K562 (cell line): Measurements from ENCODE around the gene BTBD2. TPM values are rescaled to one million over a fixed set of nuclear protein-coding genes. Genes with fewer than 3 reads are reported as not detected.

Experiments used
- ATAC-seq: fragments of 200-7000 bp; cut with Tn5 transposase; 3 replicates; pipeline ENCODE4 v1.9.1; 2020; ENCODE audit warnings: moderate library complexity
- BruUV-seq: library from RNA; stranded (reverse); fragments of 400-500 nt; replicated peaks from 2 replicates; lab custom pipeline; 2021; lab: Mats Ljungman, UMichigan
- CTCF ChIA-PET: fragments of 300-600 bp; formaldehyde crosslinking; extraction: SDS; loops from one replicate; lab custom pipeline; 2021; ENCODE audit warnings: low intra/inter-chr PET ratio; lab: Yijun Ruan, JAX
- POLR2A ChIA-PET: fragments of 300-600, 350-650 bp; sonication (Branson Sonifier 250); formaldehyde crosslinking; extraction: SDS; loops from one replicate; lab custom pipeline; 2021; ENCODE audit warnings: antibody characterized with exemption, inconsistent platforms; lab: Yijun Ruan, JAX
- DNase-seq, 4 experiments: peaks; one replicate each; pipeline versions ENCODE4 v3.0.0 to v3.0.0-alpha.2; 2011 to 2018; ENCODE audit warnings: low spot score in 3 of 4, mixed read lengths in 3 of 4; ENCODE audit errors: extremely low read depth in 1 of 4
- FAIRE-seq: peaks from 2 replicates; lab custom pipeline; 2011; peaks lifted over from hg19 to GRCh38; lab: Jason Lieb, UNC
- H2AFZ ChIP-seq: 2 replicates; pipeline ENCODE4 v1.6.0; 2011; ENCODE audit warnings: low read depth, low read length, control low read depth, inconsistent platforms
- H3K27ac ChIP-seq: fragments of 200-600 bp; 3 replicates; pipeline ENCODE4 v1.8.0; 2011; ENCODE audit warnings: low read depth, mild to moderate bottlenecking, control low read depth, inconsistent platforms, low read length, moderate library complexity, mixed read lengths; ENCODE audit errors: extremely low read depth
- H3K27me3 ChIP-seq, 2 experiments: fragments of 300-600 bp in 1 of 2; 2 replicates in 1 of 2; 3 replicates in 1 of 2; pipeline versions ENCODE4 v1.6.0 to v1.8.0; 2011; ENCODE audit warnings: inconsistent platforms in 2 of 2, low read length in 2 of 2, mild to moderate bottlenecking in 1 of 2, mixed read lengths in 1 of 2, moderate library complexity in 1 of 2; ENCODE audit not compliant: control insufficient read depth in 2 of 2, insufficient read depth in 2 of 2
- H3K36me3 ChIP-seq: fragments of 300-600 bp; 3 replicates; pipeline ENCODE4 v1.8.0; 2011; ENCODE audit warnings: mild to moderate bottlenecking, low read length, inconsistent platforms; ENCODE audit not compliant: control insufficient read depth, insufficient read depth
- H3K4me1 ChIP-seq, 2 experiments: fragments of 200-600 bp in 1 of 2; replicated peaks in 1 of 2; 2 replicates in 1 of 2; 3 replicates in 1 of 2; pipeline versions ENCODE4 v1.5.1 to v1.8.0; 2011; ENCODE audit warnings: inconsistent platforms in 2 of 2, low read length in 2 of 2, mild to moderate bottlenecking in 1 of 2, mixed read lengths in 1 of 2, moderate library complexity in 1 of 2; ENCODE audit not compliant: control insufficient read depth in 2 of 2, insufficient read depth in 2 of 2
- H3K4me2 ChIP-seq: 2 replicates; pipeline ENCODE4 v1.6.1; 2011; ENCODE audit warnings: low read length, control low read depth, inconsistent platforms, mixed read lengths; ENCODE audit not compliant: insufficient read depth
- H3K4me3 ChIP-seq: fragments of 200-600 bp; sonication (generic), shearing (Covaris generic); 2 replicates; pipeline ENCODE4 v1.5.1; 2016; ENCODE audit warnings: control low read depth, inconsistent platforms
- H3K79me2 ChIP-seq: fragments of 200-600 bp; 3 replicates; pipeline ENCODE4 v1.8.0; 2011; ENCODE audit warnings: low read length, inconsistent platforms; ENCODE audit not compliant: control insufficient read depth, insufficient read depth
- H3K9ac ChIP-seq, 2 experiments: 2 replicates each; pipeline versions ENCODE4 v1.6.0 to v1.6.1; 2011; ENCODE audit warnings: low read depth in 2 of 2, low read length in 2 of 2, control low read depth in 1 of 2, inconsistent platforms in 1 of 2, mild to moderate bottlenecking in 1 of 2, mixed read lengths in 1 of 2; ENCODE audit not compliant: insufficient read depth in 1 of 2
- H3K9me1 ChIP-seq: one replicate; pipeline ENCODE4 v1.6.0; 2011; ENCODE audit warnings: inconsistent platforms, mild to moderate bottlenecking, low read length, moderate library complexity; ENCODE audit not compliant: control insufficient read depth, insufficient read depth
- H3K9me3 ChIP-seq: replicated peaks from 2 replicates; pipeline ENCODE4 v1.5.1; 2011; ENCODE audit warnings: low read depth, low read length, inconsistent platforms; ENCODE audit not compliant: control insufficient read depth, insufficient read depth
- H4K20me1 ChIP-seq: replicated peaks from 2 replicates; pipeline ENCODE4 v1.6.1; 2011; ENCODE audit warnings: low read length, inconsistent platforms, mixed read lengths; ENCODE audit not compliant: control insufficient read depth, insufficient read depth
- ELF1 ChIP-seq: fragments of 200-800 bp; sonication (Bioruptor generic); IDR thresholded peaks from 2 replicates; pipeline ENCODE4 v1.6.1; 2016; ENCODE audit warnings: missing genetic modification characterization, missing compliant biosample characterization
- MECOM ChIP-seq: fragments of 250-450 bp; sonication (Bioruptor Pico); IDR thresholded peaks from 2 replicates; pipeline ENCODE4 v1.8.0; 2022; ENCODE audit warnings: inconsistent platforms
- MEIS2 ChIP-seq: fragments of 450-650 bp; IDR thresholded peaks from 2 replicates; pipeline ENCODE4 v1.6.1; 2014; ENCODE audit warnings: mild to moderate bottlenecking; ENCODE audit not compliant: partially characterized antibody
- MXI1 ChIP-seq: IDR thresholded peaks from 2 replicates; pipeline ENCODE4 v1.6.1; 2011; ENCODE audit warnings: low read depth, mild to moderate bottlenecking, improper control_type of control experiment, low read length
- MYC ChIP-seq, 2 experiments: fragments of 250-450 bp in 1 of 2; sonication (Bioruptor Pico) in 1 of 2; IDR thresholded peaks; 2 replicates each; pipeline versions ENCODE4 v1.5.1 to v1.6.1; 2012 to 2021; ENCODE audit warnings: low read depth in 2 of 2, borderline replicate concordance in 1 of 2, improper control_type of control experiment in 1 of 2, low read length in 1 of 2, mild to moderate bottlenecking in 1 of 2, moderate library complexity in 1 of 2
- PCBP2 ChIP-seq: fragments of 200-400 bp; formaldehyde crosslinking; IDR thresholded peaks from 2 replicates; pipeline ENCODE4 v1.6.1; 2018; ENCODE audit warnings: low read length, low read depth, mild to moderate bottlenecking, moderate library complexity; ENCODE audit not compliant: poor library complexity, severe bottlenecking
- WGBS: fragments of 100-300 bp; shearing (Covaris generic); methylation state at CpG from one replicate; pipeline ENCODE4 v1.1.6; 2016; ENCODE audit warnings: low coverage, mixed read lengths; ENCODE audit not compliant: insufficient coverage; ENCODE audit errors: missing lambda C conversion rate; 5-methylcytosine and 5-hydroxymethylcytosine counted together
- in situ Hi-C: fragments of 300-500 bp; cut with MboI; formaldehyde crosslinking; loops from 4 replicates; pipeline ENCODE4 v1.15.0; 2018; ENCODE audit warnings: inconsistent platforms, mixed read lengths
- intact Hi-C: fragments of 100-400 bp; cut with micrococcal nuclease; formaldehyde crosslinking; loops from 2 replicates; pipeline ENCODE4 v1.14.2; 2022
- polyA plus RNA-seq, 8 experiments: library from polyadenylated mRNA; depleted of rRNA in 4 of 8; stranded (reverse) in 5 of 8; unstranded in 3 of 8; fragments of >200 nt; fragmentation: Nextera tagmentation in 2 of 8; fragmentation: Illumina TruSeq in 1 of 8; extraction: Ambion mirVana in 2 of 8; extraction: Trizol in 1 of 8; gene quantifications; 2 replicates each; pipeline versions ENCODE4 v1.2.1 to v1.2.3, GENCODE V29; 2011 to 2014; ENCODE audit warnings: inconsistent platforms in 1 of 8, missing spikeins in 1 of 8
- total RNA-seq, 7 experiments: library from RNA; depleted of rRNA in 6 of 7; stranded (reverse); fragments of >200 nt in 6 of 7; fragmentation: Illumina TruSeq in 2 of 7; extraction: Trizol in 2 of 7; gene quantifications; 2 replicates each; pipeline versions ENCODE4 v1.2.1 to v1.2.3, GENCODE V29; 2011 to 2021; ENCODE audit warnings: low replicate concordance in 1 of 7

The BTBD2 gene
- total and polyA plus RNA-seq, 9 of the 15 experiments (the other 6 are each of a cell fraction or from before 2014, with no cell fraction given): 0.10 to 15.6 (median 6.9) TPM

- H3K27ac ChIP-seq: no peak overlapping the region
- TF ChIP-seq ELF1 (tag) (no peak), MECOM (CRISPR knock-in tag) (no peak), MYC (IDR thresholded peaks at IDR 0.05; ENCODE audit: low read depth, low read length) (no peak), MYC (CRISPR knock-in tag; IDR thresholded peaks at IDR 0.05; ENCODE audit: borderline replicate concordance, low read depth) (no peak), PCBP2 (no peak), MXI1 (no peak), MEIS2 (no peak)
- H4K20me1 ChIP-seq: peaks cover 20% of the 10 kb centered on the region
- DNase-seq: no peak
- no peak for FAIRE-seq
- peaks cover 47% of the 10 kb centered on the region; the same call in 2 of the 3 replicates for H3K36me3 ChIP-seq
- no peaks in the 10 kb centered on the region for H3K27me3 ChIP-seq
- H3K9me3 ChIP-seq: no peaks in the 10 kb centered on the region
- BruUV-seq: no TSS peak
- H3K79me2 ChIP-seq: peaks cover 89% of the 10 kb centered on the region
- no peak overlapping the region for H3K4me2 ChIP-seq
- H3K9me1 ChIP-seq: no peaks in the 10 kb centered on the region
- no peak overlapping the region for H3K4me3 ChIP-seq
- WGBS: 91% methylated on average over 19 of the region's 21 CpGs
- ATAC-seq: no peak
- intact Hi-C loops (no loop called here), in situ Hi-C loops (no loop called here)
- ChIA-PET POLR2A (no interaction called here), CTCF (no interaction called here)
- H3K9ac ChIP-seq: no peak overlapping the region
- H3K4me1 ChIP-seq: peaks cover 0 to 70% of the 10 kb centered on the region in 2 experiments; a peak in 2 of 5 replicates
- H2AFZ ChIP-seq: no peak overlapping the region
These were observed 62.9 kb downstream of the BTBD2 start for GRCh38 chr19:1952635-1953034.
